Transverse colon (tissue), 4 donors: ENCODE data around the gene AKAP7. TPM values are rescaled to one million over a fixed set of nuclear protein-coding genes. Genes with fewer than 3 reads are reported as not detected.

ENCODE experiments used
- DNase-seq: peaks from one replicate; pipeline ENCODE4 v3.0.0-alpha.2; 2019
- H3K27ac ChIP-seq, 4 donors: fragments of 200-600 bp; sonication (generic); 2 replicates each; pipeline ENCODE4 v1.5.1; 2016 to 2018; ENCODE audit warnings: inconsistent platforms in 4 of 4
- H3K27me3 ChIP-seq: fragments of 200-600 bp; sonication (generic); 2 replicates; pipeline ENCODE4 v1.5.1; 2017; ENCODE audit warnings: inconsistent platforms
- H3K36me3 ChIP-seq, 4 donors: fragments of 200-600 bp; sonication (generic); 2 replicates each; pipeline ENCODE4 v1.5.1; 2017 to 2019; ENCODE audit warnings: inconsistent platforms in 4 of 4
- H3K4me1 ChIP-seq, 4 donors: fragments of 200-600 bp; sonication (generic); 2 replicates each; pipeline ENCODE4 v1.5.1; 2017 to 2020; ENCODE audit warnings: inconsistent platforms in 4 of 4
- H3K4me3 ChIP-seq, 4 donors: fragments of 200-600 bp; sonication (generic); 1 replicate in 1 of 4; 2 replicates in 3 of 4; pipeline versions ENCODE4 v1.5.1 to v1.6.1; 2017 to 2019; ENCODE audit warnings: inconsistent platforms in 4 of 4
- H3K9me3 ChIP-seq, 2 donors: fragments of 200-600 bp; sonication (generic); 2 replicates each; pipeline ENCODE4 v1.5.1; 2017 to 2019; ENCODE audit warnings: inconsistent platforms in 2 of 2
- CTCF ChIP-seq, 5 experiments: fragments of 200-600 bp in 3 of 5; fragments of 450-650 bp in 2 of 5; sonication (generic) in 3 of 5; IDR thresholded peaks; 1 replicate in 2 of 5; 2 replicates in 3 of 5; pipeline ENCODE4 v1.5.1; 2016 to 2017; ENCODE audit warnings: antibody characterized with exemption in 5 of 5, inconsistent platforms in 3 of 5, mild to moderate bottlenecking in 2 of 5, moderate library complexity in 1 of 5
- EP300 ChIP-seq: sonication (generic); formaldehyde crosslinking; IDR thresholded peaks from one replicate; pipeline ENCODE4 v1.6.1; 2017; ENCODE audit warnings: antibody characterized with exemption, low read depth
- POLR2A ChIP-seq: fragments of 450-650 bp; IDR thresholded peaks from one replicate; pipeline ENCODE4 v1.6.1; 2016; ENCODE audit warnings: antibody characterized with exemption, mild to moderate bottlenecking, moderate library complexity
- POLR2AphosphoS5 ChIP-seq, 3 donors: sonication (generic); formaldehyde crosslinking; IDR thresholded peaks; one replicate each; pipeline ENCODE4 v1.6.1; 2016; ENCODE audit warnings: antibody characterized with exemption in 3 of 3
- WGBS, 2 donors: methylation state at CpG; one replicate each; pipeline ENCODE4 v1.1.5; 2018; ENCODE audit warnings: low coverage in 1 of 2; 5-methylcytosine and 5-hydroxymethylcytosine counted together
- in situ Hi-C, 4 donors: fragments of 200-750 bp; cut with MboI; loops; one replicate each; pipeline versions ENCODE4 v1.15.0 to v1.15.1; 2017; ENCODE audit warnings: low sequenced_read_pairs in 3 of 4, low pct_ligation_motif_present in 1 of 4, low pct_unique_long_range_greater_than_20kb in 1 of 4
- intact Hi-C: fragments of 100-400 bp; cut with DNase I; formaldehyde crosslinking; loops from one replicate; pipeline ENCODE4 v1.15.1; 2023; ENCODE audit warnings: low total_unique reads
- total RNA-seq, 4 donors: library from RNA; depleted of rRNA; stranded (reverse); fragments of >200 nt; gene quantifications; one replicate each; pipeline ENCODE4 v1.1.0, GENCODE V29; 2016

AKAP7 gene
- total RNA-seq, 4 donors from 2014 or later: 4.9 to 19.1 (median 12.0) TPM

DNA sequence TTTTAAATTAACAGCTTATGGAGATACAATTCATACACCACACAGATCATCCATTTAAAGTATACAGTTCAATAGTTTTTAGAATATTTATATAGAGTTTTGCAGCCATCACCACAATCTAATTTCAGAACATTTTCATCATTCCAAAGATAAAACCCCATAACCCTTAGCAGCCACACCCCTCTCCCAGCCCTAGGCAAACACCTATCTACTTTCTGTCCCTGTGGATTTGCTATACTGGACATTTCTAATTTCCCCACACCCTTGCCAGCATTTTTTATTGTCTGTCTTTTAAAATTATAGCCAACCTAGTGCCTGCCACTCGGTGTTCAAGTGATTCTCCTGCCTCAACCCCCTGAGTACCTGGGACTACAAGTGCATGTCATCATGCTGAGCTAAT, 23.0 kb upstream of the AKAP7 start:
- TF ChIP-seq EP300: no peak
- no peak for TF ChIP-seq POLR2A
- no peak for TF ChIP-seq CTCF (IDR thresholded peaks at IDR 0.05)
- peak; percentile 15 for DNase-seq
- Histone ChIP-seq H3K4me3 (no peak overlapping the region), H3K27me3 (no peaks in the 10 kb centered on the region), H3K27ac (no peak overlapping the region), H3K36me3 (no peaks in the 10 kb centered on the region), H3K4me1 (peaks cover 0 to 13% (median 0%) of the 10 kb centered on the region in 4 donors), H3K9me3 (no peaks in the 10 kb centered on the region)
- intact Hi-C loops: no loop called here
- in situ Hi-C loops: loop anchor here in 1 of 4 donors (10.0 kb wide), 1 partner anchor 227 kb away; no protein-coding TSS in a partner anchor
- 30 to 40% methylated on average over 1 of the region's 1 CpG for WGBS, 2 donors

DNA sequence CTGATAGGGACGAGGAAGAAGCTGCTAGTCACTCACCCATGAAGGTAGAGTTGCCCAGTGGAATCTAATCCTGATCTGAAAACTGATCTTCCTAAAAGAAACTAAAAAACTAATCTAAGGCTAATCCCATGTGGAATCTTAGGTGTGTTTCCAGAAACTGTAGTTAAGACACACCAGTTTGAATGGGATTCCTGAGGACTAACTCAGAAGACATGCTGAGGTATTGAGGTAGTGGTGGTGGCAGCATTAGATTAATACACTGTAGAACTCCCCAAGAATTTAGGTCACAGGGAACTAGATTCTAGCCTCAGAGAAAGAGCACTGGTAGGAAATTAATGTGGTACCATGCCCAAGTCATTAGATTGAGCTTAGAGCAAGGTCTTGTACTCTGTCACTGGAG, 19.6 kb upstream of the AKAP7 start:
- Histone ChIP-seq H3K27ac (no peak overlapping the region), H3K36me3 (no peaks in the 10 kb centered on the region), H3K27me3 (no peaks in the 10 kb centered on the region), H3K9me3 (no peaks in the 10 kb centered on the region), H3K4me1 (peaks cover 0 to 13% (median 0%) of the 10 kb centered on the region in 4 donors), H3K4me3 (no peak overlapping the region)
- intact Hi-C loops (loop anchor here (2.0 kb wide), 1 partner anchor 231 kb away; no protein-coding TSS in a partner anchor), in situ Hi-C loops (loop anchor here (5.0 to 10.0 kb wide), 3 partner anchors 228 to 233 kb away; no protein-coding TSS in a partner anchor)
- 87% methylated on average over 1 of the region's 1 CpG; no CpG with 5 or more reads in 1 of the 2 donors for WGBS, 2 donors
- no peak for DNase-seq
- TF ChIP-seq POLR2AphosphoS5 (IDR thresholded peaks at IDR 0.05) (no peak), POLR2A (no peak), EP300 (no peak), CTCF (IDR thresholded peaks at IDR 0.05) (no peak)

DNA sequence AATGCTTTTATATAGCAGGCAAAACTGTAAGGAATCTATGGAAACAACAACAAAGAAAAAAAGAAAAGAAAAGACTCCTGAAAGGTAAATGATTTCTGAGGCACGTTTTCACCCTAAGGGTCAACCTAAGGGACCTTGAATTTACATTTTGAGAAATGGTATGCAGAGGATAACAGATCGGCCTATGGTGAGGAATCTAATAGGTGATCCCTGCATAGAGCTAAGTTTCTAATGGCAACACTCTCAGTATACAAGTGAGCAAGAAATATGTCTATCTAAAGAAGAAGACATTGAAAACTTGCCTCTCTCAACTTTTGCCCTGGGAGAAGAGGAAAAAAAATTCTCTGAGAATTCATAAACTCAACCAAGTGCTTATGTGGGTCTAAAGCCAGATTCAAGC, 18.9 kb upstream of the AKAP7 start:
- intact Hi-C loops (loop anchor here (2.0 kb wide), 1 partner anchor 232 kb away; no protein-coding TSS in a partner anchor), in situ Hi-C loops (loop anchor here (5.0 to 10.0 kb wide), 3 partner anchors 229 to 234 kb away; no protein-coding TSS in a partner anchor)
- H3K27me3 ChIP-seq: no peaks in the 10 kb centered on the region
- TF ChIP-seq POLR2AphosphoS5 (IDR thresholded peaks at IDR 0.05): no peak
- TF ChIP-seq CTCF (IDR thresholded peaks at IDR 0.05): no peak
- TF ChIP-seq EP300: no peak
- TF ChIP-seq POLR2A: no peak
- no peaks in the 10 kb centered on the region for H3K36me3 ChIP-seq
- H3K4me1 ChIP-seq: peaks cover 0 to 13% (median 0%) of the 10 kb centered on the region in 4 donors
- DNase-seq: no peak
- no peak overlapping the region for H3K27ac ChIP-seq
- H3K4me3 ChIP-seq: no peak overlapping the region
- WGBS, 2 donors: 70 to 80% methylated on average over 2 of the region's 2 CpGs
- no peaks in the 10 kb centered on the region for H3K9me3 ChIP-seq

DNA sequence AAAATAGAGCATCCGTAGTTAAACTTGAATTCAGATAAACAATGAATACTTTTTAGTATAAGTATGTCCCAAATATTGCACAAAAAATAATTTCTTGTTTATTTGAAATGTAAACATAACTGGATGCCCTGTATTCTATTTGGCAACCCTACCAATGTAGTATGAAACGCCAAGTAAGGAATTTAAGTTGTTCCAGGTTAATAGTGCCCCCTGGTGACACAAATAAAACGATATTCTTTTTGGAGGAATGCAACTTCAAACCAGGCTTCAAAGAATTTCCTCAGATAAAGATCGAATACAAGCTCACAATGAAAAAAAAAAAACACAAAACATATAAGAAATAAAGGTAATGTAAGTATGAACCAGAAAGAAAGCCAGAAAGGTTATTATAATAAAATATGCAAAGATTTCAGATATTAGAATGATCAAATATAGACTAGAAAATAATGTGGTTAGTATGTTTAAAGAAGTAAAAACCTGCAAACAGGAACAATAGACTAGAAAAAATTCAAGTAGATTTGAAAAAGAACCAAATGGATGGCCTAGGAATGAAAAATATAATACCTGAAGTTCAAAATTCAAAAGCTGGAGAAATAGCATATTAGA, 18.4 kb upstream of the AKAP7 start:
- Histone ChIP-seq H3K9me3 (no peaks in the 10 kb centered on the region), H3K27ac (no peak overlapping the region), H3K27me3 (no peaks in the 10 kb centered on the region), H3K4me3 (no peak overlapping the region), H3K36me3 (no peaks in the 10 kb centered on the region), H3K4me1 (peaks cover 0 to 10% (median 0%) of the 10 kb centered on the region in 4 donors)
- in situ Hi-C loops (loop anchor here (5.0 to 10.0 kb wide), 3 partner anchors 230 to 235 kb away; no protein-coding TSS in a partner anchor), intact Hi-C loops (loop anchor here (2.0 kb wide), 1 partner anchor 232 kb away; no protein-coding TSS in a partner anchor)
- TF ChIP-seq CTCF (IDR thresholded peaks at IDR 0.05): peak; percentile 49 to 74 (median 59)
- TF ChIP-seq POLR2A: no peak
- TF ChIP-seq POLR2AphosphoS5 (IDR thresholded peaks at IDR 0.05): no peak
- DNase-seq: no peak
- 24 to 32% methylated on average over 4 of the region's 4 CpGs for WGBS, 2 donors
